ENCODE data around the gene SEPHS1.
"Not testable (repeated sequence)": the region's sequence is repeated elsewhere in the genome, so short reads cannot be mapped to it uniquely, and the experiment has no call there.

Gene SEPHS1

DNA sequence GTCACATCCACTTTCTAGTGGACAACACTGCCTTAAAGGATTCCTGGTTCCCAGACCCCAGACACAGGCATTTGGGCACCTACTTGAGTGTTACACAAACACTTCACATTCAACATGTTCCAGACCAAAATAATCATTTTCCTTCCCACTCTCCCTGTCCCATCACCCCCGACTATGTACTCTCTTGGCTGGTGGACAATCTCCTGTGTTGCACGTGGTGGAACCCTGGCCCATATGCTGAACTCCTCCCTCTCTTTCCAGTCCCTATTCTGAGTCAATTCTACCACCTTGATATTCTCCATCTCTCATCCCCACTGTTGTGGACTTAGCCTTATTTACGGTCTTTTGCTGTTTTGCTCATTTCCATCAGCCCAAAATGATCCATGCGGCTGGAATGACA, 8.3 kb upstream of the SEPHS1 start:
- DNase-seq, result no peak

DNA sequence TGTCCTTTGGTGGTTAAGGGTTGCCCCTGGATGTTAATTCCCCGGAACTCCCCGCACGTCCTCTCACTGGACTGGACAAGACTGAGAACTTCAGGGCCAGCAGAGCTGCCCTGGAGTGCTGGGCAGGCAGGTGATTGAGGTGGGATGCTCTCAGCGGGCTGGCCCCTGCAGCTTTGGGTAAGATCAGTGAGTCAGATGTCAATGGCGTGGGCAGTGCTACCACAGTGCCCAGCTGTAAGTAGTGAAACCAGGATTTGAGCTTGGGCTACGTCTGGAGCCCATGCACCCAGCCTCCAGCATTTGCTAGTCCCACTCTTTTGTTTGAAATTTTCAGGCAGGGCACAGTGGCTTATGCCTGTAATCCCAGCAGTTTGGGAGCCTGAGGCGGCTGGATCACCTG, 6.7 kb upstream of the SEPHS1 start:
- no peak for DNase-seq

DNA sequence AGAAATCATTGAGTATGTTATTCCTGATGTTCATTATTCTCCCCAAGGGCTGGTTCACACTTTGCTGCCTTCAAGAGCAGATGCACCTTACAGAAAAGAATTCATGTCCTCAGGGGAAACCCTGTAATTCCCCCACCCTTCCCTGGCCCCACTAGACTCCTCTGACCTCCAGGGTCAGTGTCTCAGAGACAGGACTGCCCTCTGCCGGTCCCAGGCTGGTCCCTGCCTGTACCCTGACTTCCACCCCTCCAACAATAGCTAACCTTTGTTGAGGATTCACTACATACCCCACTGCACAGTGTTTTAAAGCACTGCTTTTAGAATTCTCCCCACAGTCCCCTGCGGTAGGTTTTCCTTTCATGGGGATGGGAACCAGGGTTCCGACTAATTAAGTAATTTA, 4.4 kb upstream of the SEPHS1 start:
- peak; percentile 57 for DNase-seq

DNA sequence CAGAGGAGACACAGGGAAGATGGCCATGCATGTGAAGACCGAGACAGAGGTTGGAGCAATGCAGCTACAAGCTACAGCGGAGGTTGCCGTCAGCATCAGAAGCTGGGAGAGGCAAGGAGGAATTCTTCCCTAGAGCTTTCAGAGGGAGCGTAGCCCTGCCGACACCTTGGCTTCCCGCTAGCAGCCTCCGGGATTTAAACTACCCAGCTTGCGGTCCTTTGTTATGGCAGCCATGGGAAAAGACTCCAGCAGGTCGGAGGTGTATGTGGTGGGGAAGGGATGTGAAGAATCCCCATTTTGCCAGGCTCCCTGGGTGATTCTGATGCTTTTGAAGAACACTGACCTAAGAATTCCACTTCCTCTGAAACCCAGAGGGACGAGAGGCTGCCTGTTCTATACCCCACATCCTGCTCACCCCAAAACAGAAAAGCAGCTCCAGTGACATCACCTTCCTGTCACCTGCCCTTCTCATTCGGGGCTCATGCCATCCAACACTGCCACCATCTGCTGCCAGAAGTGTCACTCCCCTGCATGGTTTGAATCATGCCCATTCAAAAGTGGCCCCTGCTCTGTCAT, 3.3 kb upstream of the SEPHS1 start:
- no peak for DNase-seq

DNA sequence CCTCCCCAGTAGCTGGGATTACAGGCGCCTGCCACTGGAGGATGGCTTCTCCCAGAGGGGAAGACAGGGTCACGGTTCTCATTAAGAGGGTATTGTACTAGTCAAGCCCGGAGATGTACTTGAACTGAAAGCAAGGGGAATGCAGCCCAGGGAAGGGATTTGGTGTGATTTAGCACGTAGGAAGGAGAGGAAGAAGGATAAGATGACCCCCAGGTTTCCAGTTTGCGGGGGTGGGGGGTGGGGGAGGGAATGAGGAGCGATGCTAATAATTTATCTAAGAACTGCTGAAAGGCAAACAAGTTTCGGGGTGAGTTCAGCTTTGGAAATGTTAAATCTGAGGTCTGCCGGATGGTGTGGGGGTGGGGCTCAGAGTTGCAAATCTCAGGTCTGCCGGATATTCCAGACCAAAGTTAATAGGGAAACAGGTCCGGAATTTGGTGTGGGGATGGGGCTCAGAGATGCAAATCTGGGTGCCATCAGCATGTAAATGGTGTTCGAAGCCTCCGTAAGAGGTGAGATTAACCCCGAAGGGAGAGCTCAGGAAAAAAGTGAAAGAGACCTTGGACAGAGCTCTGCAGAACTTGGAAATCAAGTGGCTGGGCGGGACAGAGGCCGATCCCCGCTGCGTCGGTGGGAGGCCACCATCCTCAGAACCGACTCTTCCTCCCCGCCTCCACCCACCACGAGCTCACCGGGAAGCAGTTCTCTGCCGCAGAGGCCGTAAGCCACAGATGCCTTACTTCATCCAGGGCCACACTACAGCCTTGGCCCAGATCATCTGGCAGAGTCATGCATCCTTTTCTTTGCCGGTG, 1.6 kb upstream of the SEPHS1 start:
- peak; percentile 73 for DNase-seq

DNA sequence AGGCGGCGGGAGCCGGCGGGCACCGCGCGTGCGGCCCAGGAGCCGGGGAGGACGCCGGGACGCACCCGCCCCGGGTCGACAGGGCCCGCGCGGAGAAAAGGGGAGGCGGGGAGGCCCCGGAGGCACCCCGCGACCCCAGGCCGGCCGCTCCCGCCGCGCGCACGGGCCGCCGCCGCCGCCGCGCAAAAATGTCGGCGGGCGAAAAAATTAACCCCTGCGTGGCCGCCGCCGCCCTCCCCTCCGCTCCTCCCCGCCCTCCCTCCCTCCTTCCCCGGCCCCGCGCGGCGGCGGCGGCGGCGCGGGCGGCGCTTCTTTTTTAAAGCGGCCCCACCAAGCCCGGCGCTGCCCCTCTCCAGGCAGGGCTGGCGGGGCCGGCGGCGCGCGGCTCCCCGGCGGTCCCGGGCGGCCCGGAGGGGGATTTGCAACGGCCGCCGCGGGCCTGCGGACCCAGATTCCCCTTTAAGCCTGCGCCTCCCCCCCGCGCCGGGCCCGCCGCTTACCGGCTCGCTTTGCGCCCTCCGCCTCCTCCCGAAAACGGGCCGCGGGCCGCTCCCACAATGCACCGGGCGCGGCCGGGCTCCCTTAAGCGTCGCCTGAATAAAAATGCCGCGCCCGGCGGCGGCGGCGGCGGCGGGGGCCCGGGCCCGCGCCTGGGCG, 465 bp downstream of the SEPHS1 start:
- DNase-seq, result peak; percentile 91

DNA sequence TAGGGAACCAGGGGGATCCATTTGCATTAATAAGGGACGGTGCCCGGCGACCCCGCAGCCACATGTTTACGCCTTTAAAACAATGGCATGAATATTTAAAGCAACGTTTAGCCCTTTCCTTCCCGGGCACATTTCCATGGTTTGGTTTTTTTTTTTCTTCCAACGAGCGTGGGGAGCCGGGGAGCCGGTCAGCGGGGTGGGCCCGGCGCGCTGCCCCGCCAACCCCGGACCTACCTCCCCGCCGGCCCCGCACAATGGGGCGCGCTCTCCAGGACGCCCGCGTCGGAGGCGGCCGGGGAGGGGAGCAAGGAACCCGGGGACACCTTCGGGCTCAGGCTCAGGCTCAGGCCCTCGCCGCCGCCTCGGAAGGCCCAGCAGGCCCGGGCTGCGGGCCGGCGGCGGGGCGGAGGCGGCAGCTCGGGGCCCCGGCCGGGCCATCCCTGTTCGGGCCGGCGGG, 1.0 kb downstream of the SEPHS1 start:
- DNase-seq, result peak; percentile 57

DNA sequence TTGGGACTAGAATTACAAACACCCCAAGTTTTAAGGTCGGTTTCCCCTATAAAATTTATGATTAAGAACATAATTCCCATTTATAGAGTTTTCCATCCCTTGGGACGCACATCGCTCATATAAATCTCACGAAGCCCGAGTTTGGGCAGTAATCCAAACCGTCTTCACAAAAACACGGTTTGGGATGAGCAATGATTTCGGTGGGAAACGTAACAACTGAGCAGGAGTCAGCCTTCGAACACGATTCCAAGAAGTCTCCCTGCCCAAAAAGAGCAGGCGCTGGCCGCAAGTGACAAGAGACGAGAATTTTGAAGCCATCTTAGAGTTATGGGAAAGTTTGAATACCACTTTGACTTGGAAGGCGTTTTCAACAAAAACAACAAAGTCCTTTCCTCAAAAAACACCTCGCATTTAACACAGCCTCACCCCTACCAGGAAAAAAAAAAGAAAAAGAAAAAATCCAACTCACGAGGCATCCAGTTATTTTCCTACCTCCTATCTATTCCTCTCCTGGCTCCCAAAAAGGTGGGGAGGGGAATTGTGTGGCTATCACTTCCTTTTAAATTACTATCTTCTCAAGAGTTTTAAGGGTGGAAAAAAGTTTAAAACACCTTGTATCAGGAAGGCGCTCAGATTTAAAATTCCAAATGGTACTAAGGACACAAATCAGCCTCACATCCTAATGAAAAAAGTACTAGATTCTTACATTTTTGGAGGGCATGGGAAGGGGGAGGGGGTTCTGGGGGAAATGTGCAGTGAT, 1.6 kb downstream of the SEPHS1 start:
- peak; percentile 30 for DNase-seq

DNA sequence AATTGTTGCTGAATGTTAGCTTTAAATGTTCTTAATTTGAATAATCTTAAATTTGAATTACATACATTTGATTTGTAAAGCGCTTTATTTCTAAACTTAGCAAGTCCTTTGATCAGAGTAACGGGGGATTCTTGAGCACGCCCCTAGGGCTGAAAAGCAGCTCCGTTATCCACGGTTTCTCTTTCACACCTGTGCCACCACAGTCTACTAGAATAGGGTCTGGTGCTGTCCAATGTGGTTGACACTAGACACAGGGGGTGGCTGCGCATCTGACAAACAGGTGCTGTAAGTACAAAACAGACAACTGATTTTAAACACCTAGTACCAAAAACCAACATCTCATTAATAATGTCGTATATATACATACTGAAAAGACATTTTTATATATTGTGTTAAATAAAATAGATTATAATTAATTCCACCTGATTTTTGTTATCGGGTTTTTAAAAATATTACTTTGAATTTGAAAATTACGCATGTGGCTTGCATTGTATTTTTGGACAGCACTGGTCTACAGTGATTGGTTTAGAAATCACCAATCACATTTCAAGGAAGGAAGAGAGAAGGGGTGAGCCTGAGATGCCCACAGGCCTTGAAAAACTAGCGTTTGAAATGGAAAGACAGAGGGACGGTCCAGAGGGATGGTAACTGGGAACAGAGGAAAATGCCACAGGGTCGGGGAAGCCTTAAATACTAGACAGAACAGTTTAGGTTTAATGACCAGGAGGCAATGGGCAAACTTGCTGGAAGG, 7.3 kb downstream of the SEPHS1 start:
- DNase-seq, result no peak

DNA sequence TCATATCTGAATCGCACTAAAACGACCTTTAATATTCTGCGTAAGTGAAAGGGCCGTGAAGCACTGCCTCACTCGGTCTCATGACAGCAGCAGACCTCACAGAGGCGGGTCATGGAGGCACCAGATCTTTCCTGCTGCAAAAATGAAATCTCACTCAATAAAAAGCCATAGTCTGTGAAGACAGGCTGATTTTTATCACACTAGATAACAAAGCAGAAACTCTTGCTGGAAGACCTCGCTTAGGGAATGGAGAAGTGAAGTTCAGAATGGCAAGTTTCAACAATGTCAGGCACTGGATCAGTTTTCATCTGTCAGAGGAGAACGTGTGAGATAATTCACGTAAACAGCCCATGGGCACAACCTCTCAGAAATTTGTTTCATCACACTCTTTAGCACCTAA, 8.0 kb downstream of the SEPHS1 start:
- DNase-seq, result peak; percentile 40

DNA sequence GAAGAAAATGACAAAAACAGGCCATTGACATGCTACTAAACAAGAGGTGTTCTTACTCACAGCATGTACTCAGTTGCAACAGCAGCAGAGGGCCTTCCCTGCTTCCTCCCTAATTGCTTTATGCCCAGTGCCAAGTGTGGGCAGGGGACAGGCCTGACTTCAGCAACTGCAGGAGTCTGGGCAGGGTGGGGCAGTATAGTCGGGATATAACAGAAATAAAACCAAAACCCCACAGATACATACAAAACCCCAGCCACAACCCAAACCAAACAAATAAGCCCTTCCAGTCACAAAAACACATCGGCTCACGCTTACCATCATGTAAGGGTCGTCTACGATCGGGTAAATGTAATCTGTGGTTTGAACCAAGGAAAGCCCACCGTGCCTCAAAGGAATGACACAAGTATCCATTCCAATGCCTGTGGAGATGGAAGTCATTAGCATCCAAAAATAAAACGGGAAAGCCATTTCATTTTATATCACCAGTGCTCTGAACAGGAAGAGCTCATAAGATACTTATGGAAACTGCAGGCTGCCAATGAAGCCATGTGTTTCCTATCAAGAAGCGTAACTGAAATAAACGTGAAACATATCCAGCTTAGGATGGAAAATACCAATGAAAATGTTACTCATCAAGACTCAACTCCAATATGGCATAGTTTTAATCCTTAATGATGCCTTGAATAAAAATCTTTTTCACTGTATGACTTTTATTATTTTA, 9.5 kb downstream of the SEPHS1 start:
- DNase-seq, result no peak

DNA sequence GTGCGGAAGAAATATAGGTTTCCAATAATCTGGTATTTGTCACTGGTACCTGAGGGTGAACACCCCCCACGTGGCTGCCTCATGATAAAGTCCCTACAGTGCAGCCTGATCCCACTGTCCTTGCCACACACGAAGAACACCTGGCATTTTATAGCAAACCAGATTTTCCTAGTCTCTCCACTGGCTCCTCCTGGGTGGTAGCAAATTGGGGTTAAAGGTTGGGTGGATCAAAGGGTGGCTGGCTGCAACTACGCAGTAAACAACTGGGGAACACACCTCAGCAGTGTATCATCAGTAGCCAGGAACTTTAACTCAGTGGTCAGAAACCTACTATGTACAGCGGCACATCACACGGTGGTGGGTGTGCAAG, 10.3 kb downstream of the SEPHS1 start:
- DNase-seq, result no peak

DNA sequence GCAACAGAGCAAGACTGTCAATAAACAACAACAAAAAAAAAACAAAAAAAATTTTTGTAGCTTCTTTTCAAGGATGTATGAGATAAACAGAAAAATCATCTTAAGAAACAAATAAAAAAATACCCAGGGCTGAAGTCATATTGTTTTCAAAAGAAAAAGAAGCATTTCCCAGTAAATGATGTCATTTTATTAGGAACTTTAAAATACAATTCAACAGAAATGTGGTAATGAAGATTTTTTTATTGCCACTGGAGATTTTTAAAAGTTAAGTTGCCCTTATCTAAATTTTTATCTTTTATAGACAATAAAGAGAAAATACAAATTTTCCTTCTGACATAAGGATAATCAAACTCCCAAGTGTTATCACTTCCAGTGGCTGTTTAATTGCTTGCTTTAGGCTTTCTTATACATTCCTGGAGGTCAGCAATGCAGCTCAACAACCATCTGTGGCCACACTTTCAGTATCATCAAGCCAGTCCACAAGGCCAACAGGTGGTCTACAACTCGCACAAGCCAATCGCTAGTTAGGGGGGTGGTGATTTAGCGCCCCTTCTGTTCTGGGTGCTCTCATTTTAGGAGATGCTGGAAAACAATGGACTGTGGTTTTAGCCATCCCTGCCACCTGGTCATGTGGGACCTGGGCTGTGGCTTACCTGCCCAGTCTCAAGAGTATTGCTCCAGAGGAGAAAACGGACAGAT, 10.8 kb downstream of the SEPHS1 start:
- DNase-seq, result no peak

DNA sequence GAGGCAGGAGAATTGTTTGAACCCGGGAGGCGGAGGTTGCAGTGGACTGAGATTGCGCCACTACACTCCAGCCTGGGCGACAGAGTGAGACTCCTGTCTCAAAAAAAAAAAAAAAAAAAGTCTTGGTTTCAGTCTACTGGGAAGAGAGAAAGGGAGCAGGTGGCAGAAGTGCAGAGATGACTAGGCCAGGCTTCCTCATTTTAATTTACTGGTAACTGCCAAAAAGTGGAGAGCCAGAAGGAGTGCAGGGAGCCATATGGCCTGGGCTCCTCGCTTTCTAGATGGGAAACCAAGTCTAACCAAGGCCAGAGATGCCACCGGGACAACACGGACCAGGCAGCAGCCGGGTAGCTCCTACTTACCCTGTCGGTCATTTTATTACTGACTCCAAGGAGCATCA, 12.2 kb downstream of the SEPHS1 start:
- peak; percentile 23 for DNase-seq

DNA sequence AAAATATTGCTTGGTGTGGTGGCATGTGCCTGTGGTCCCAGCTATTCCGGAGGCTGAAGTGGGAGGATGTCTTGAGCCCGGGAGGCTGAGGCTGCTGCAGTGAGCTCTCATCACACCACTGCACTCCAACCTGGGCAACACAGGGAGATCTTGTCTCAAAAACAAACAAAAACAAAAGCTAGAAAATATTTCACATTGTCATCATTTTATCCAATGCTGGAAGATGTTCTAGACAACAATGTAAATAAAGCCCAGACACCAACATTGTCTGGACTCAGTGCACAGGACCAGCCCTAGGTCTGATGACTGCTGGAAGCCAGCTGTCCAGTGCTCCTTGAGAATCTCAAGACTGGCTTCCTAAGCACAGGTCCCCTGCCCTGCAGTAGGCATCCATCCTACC, 13.5 kb downstream of the SEPHS1 start:
- no peak for DNase-seq

DNA sequence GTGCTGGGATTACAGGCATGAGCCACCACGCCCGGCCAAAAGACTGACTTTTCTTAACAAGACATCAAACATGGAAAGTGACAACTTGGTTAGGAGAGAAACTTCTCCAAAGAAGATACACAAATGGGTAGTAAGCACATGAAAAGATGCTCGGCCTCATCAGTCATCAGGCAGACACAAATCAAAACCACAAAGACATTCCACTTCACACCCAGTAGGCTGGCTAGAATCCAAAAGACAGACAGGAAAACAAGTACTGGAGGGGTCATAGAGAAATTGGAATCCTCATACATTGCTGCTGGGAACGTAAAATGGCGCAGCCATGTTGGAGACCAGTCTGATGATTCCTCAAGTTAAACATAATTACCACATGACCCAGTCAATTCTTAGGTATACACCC, 16.4 kb downstream of the SEPHS1 start:
- DNase-seq, result no peak

DNA sequence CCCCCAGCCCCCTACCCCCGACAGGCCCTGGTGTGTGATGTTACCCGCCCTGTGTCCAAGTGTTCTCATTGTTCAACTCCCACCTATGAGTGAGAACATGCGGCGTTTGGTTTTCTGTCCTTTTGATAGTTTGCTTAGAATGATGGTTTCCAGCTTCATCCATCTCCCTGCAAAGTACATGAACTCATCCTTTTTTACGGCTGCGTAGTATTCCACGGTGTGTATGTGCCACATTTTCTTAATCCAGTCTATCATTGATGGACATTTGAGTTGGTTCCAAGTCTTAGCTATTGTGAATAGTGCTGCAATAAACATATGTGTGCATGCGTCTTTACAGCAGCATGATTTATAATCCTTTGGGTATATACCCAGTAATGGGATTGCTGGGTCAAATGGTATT, 17.1 kb downstream of the SEPHS1 start:
- DNase-seq, result not testable (repeated sequence)

DNA sequence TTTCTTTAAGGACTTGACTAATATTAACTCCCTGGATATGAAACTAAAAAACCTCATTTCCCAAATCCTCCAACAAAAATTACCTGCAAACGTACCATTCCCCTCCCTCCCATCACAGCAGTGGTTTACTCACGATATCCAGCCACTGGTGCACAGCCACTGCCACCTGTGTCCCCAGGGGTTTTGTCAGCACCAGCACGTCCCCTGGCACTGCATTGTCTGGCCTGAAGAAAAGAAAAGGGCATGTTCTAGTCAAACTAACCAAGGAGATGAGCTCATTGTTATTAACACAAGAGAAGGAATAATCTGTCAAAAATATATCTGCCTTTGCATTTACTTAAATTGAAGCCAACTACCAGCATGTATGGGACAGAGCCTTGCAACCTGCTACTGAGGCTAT, 18.5 kb downstream of the SEPHS1 start:
- no peak for DNase-seq

DNA sequence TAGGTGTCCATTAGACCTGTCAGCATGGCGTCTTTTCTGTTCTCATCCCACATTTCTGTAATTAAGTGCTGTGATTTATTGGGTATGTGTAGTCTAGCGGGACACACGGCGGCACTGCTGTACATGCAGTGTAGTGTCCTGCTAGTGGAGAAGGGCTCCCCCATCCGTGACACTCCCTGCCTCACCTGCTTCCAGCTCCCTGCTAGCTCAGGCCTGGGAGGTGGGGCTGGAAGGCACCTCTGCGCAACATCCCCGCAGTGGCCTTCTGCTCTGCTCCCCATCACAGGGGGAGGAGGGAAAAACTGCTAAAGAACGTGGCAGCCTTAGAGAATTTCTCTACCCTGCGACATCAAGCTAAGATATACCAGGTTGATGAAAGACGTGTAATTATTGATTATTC, 19.5 kb downstream of the SEPHS1 start:
- no peak for DNase-seq

DNA sequence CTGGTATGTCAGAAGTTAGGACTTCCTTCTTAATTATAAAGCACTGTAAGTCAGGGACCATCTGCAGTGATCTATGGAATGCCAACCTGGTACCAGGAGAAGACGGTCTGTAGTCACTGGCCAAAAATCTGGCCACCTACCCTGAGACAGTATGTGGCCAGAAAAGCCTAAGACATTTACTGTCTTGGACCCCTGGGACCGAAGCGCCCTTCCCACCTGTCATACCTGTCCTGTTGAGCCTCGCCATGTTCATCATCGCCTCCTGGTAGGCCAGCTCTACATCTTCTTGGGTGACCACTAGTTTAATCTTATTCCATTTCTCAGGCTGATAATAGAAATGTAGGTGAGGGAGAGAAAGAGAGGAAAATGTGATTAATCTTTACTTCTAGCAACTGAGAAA, 20.0 kb downstream of the SEPHS1 start:
- DNase-seq, result no peak

DNA sequence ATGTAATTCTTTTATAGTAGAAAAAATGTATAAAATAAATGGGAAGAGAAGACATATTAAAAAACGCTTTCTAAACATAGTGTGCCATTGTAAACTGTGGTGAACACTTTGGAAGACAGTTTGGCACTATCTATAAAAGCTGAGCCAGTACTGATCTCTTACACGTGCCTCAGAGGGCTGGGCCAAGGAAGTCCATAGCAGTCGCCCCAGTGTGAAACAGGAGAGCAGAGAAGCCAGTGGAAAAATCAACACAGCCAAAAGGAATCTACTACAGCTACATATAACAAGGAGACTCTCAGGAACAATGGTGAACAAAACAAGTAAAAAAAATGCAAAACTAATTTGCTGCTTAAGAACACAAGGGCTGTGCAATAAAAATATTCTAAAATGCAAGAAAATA, 20.6 kb downstream of the SEPHS1 start:
- DNase-seq, result no peak
